HEK293 (cell line): Measurements from ENCODE around the gene GSTA1.
"Not testable (repeated sequence)": the region's sequence is repeated elsewhere in the genome, so short reads cannot be mapped to it uniquely, and the experiment has no call there.

Source experiments
- CTCF ChIP-seq: fragments of 450-650 bp; formaldehyde crosslinking; IDR thresholded peaks from 2 replicates; pipeline ENCODE4 v1.5.1; 2016; ENCODE audit warnings: missing biosample characterization, missing genetic modification characterization
- REST ChIP-seq: fragments of 450-650 bp; formaldehyde crosslinking; IDR thresholded peaks from 2 replicates; pipeline ENCODE4 v1.5.1; 2016; ENCODE audit warnings: missing biosample characterization, missing genetic modification characterization
- ZXDB ChIP-seq: fragments of 450-650 bp; formaldehyde crosslinking; IDR thresholded peaks from 2 replicates; pipeline ENCODE4 v1.5.1; 2016; ENCODE audit warnings: missing biosample characterization, missing genetic modification characterization

- not testable (repeated sequence) for TF ChIP-seq CTCF; ZXDB; REST (tag by site-specific recombination)
These were observed 10.9 kb upstream of the GSTA1 start for GRCh38 chr6:52814545-52814944.
